HEK293 (cell line): ENCODE data around the gene MYRFL.
A peak's percentile ranks its signal among the peaks of the same experiment; 100 is the strongest.

Source experiments
- CTCF ChIA-PET: fragments of 350-600 bp; formaldehyde crosslinking; extraction: SDS; loops from one replicate; lab custom pipeline; 2021; ENCODE audit warnings: antibody characterized with exemption; lab: Yijun Ruan, JAX
- POLR2A ChIA-PET: fragments of 300-600 bp; formaldehyde crosslinking; extraction: SDS; loops from one replicate; lab custom pipeline; 2020; ENCODE audit warnings: antibody characterized with exemption, inconsistent platforms; lab: Yijun Ruan, JAX
- H3K27ac ChIP-seq: fragments of 200-500 bp; sonication (Bioruptor generic); 2 replicates; pipeline ENCODE4 v1.5.1; 2014; ENCODE audit warnings: low read depth, low read length, control low read depth, inconsistent platforms; ENCODE audit errors: extremely low read depth
- H3K36me3 ChIP-seq, 2 experiments: fragments of 200-500 bp in 1 of 2; sonication (Bioruptor generic) in 1 of 2; 1 replicate in 1 of 2; 2 replicates in 1 of 2; pipeline ENCODE4 v1.5.1; 2014 to 2017; ENCODE audit warnings: inconsistent platforms in 2 of 2, low read length in 2 of 2; ENCODE audit not compliant: control insufficient read depth in 2 of 2, insufficient read depth in 1 of 2
- H3K4me1 ChIP-seq: fragments of 200-500 bp; sonication (Bioruptor generic); 2 replicates; pipeline ENCODE4 v1.5.1; 2014; ENCODE audit warnings: mild to moderate bottlenecking, low read length, inconsistent platforms; ENCODE audit not compliant: control insufficient read depth, insufficient read depth
- H3K4me3 ChIP-seq: 2 replicates; pipeline ENCODE4 v1.5.1; 2011; ENCODE audit warnings: low read depth, mild to moderate bottlenecking, control low read depth, low read length, moderate library complexity
- H3K9me3 ChIP-seq: fragments of 200-500 bp; sonication (Bioruptor generic); 2 replicates; pipeline ENCODE4 v1.5.1; 2014; ENCODE audit warnings: low read depth, low read length, inconsistent platforms; ENCODE audit not compliant: control insufficient read depth, insufficient read depth
- GLIS1 ChIP-seq: fragments of 450-650 bp; formaldehyde crosslinking; IDR thresholded peaks from 2 replicates; pipeline ENCODE4 v1.5.1; 2016; ENCODE audit warnings: missing biosample characterization, missing genetic modification characterization
- HOXD13 ChIP-seq: sonication (generic); formaldehyde crosslinking; IDR thresholded peaks from 2 replicates; pipeline ENCODE4 v1.8.0; 2022; ENCODE audit warnings: missing genetic modification reagents, borderline replicate concordance
- SCRT2 ChIP-seq: fragments of 450-650 bp; formaldehyde crosslinking; IDR thresholded peaks from 2 replicates; pipeline ENCODE4 v1.5.1; 2016; ENCODE audit warnings: missing biosample characterization, missing genetic modification characterization
- SP7 ChIP-seq: fragments of 450-650 bp; formaldehyde crosslinking; IDR thresholded peaks from 2 replicates; pipeline ENCODE4 v1.5.1; 2016; ENCODE audit warnings: missing biosample characterization, missing genetic modification characterization
- ZBTB17 ChIP-seq: fragments of 450-650 bp; formaldehyde crosslinking; IDR thresholded peaks from 2 replicates; pipeline ENCODE4 v1.5.1; 2016; ENCODE audit warnings: missing biosample characterization, missing genetic modification characterization
- ZBTB21 ChIP-seq: fragments of 450-650 bp; formaldehyde crosslinking; IDR thresholded peaks from 2 replicates; pipeline ENCODE4 v1.5.1; 2017; ENCODE audit warnings: missing biosample characterization, missing genetic modification characterization
- ZFHX2 ChIP-seq: fragments of 450-650 bp; formaldehyde crosslinking; conservative IDR thresholded peaks from 2 replicates; pipeline ENCODE4 v1.5.1; 2016; ENCODE audit warnings: missing biosample characterization, missing genetic modification characterization
- ZIC2 ChIP-seq: fragments of 450-650 bp; formaldehyde crosslinking; IDR thresholded peaks from 2 replicates; pipeline ENCODE4 v1.5.1; 2016; ENCODE audit warnings: missing biosample characterization, missing genetic modification characterization
- ZNF10 ChIP-seq: fragments of 450-650 bp; formaldehyde crosslinking; IDR thresholded peaks from 2 replicates; pipeline ENCODE4 v1.5.1; 2017; ENCODE audit warnings: missing biosample characterization, missing genetic modification characterization
- ZNF157 ChIP-seq: fragments of 450-650 bp; formaldehyde crosslinking; IDR thresholded peaks from 2 replicates; pipeline ENCODE4 v1.5.1; 2016; ENCODE audit warnings: missing biosample characterization, missing genetic modification characterization
- ZNF23 ChIP-seq: fragments of 450-650 bp; formaldehyde crosslinking; IDR thresholded peaks from 2 replicates; pipeline ENCODE4 v1.5.1; 2016; ENCODE audit warnings: missing biosample characterization, missing genetic modification characterization, borderline replicate concordance
- ZNF24 ChIP-seq: fragments of 450-650 bp; formaldehyde crosslinking; IDR thresholded peaks from 2 replicates; pipeline ENCODE4 v1.5.1; 2016; ENCODE audit warnings: missing biosample characterization, missing genetic modification characterization
- ZNF274 ChIP-seq, 2 experiments: fragments of 200-500 bp in 1 of 2; fragments of 450-650 bp in 1 of 2; sonication (Bioruptor generic) in 1 of 2; formaldehyde crosslinking in 1 of 2; IDR thresholded peaks; 2 replicates each; pipeline versions ENCODE4 v1.5.1 to v1.6.1; 2014 to 2016; ENCODE audit warnings: borderline replicate concordance in 1 of 2, inconsistent platforms in 1 of 2, low read length in 1 of 2, missing biosample characterization in 1 of 2, missing genetic modification characterization in 1 of 2
- ZNF37A ChIP-seq: fragments of 450-650 bp; IDR thresholded peaks from 2 replicates; pipeline ENCODE4 v1.5.1; 2018; ENCODE audit warnings: missing biosample characterization, missing genetic modification characterization
- ZNF394 ChIP-seq: fragments of 450-650 bp; formaldehyde crosslinking; IDR thresholded peaks from 2 replicates; pipeline ENCODE4 v1.5.1; 2016; ENCODE audit warnings: missing biosample characterization, missing genetic modification characterization, mild to moderate bottlenecking, moderate library complexity, borderline replicate concordance
- ZNF423 ChIP-seq: fragments of 450-650 bp; formaldehyde crosslinking; IDR thresholded peaks from 2 replicates; pipeline ENCODE4 v1.5.1; 2016; ENCODE audit warnings: missing biosample characterization, missing genetic modification characterization
- ZNF433 ChIP-seq: fragments of 450-650 bp; formaldehyde crosslinking; IDR thresholded peaks from 2 replicates; pipeline ENCODE4 v1.5.1; 2016; ENCODE audit warnings: missing biosample characterization, missing genetic modification characterization, low read depth
- ZNF48 ChIP-seq: fragments of 450-650 bp; formaldehyde crosslinking; IDR thresholded peaks from 2 replicates; pipeline ENCODE4 v1.5.1; 2016; ENCODE audit warnings: missing biosample characterization, missing genetic modification characterization
- ZNF558 ChIP-seq: fragments of 450-650 bp; formaldehyde crosslinking; IDR thresholded peaks from 2 replicates; pipeline ENCODE4 v1.5.1; 2016; ENCODE audit warnings: missing biosample characterization, missing genetic modification characterization
- ZNF571 ChIP-seq: fragments of 450-650 bp; formaldehyde crosslinking; IDR thresholded peaks from 2 replicates; pipeline ENCODE4 v1.5.0; 2017; ENCODE audit warnings: missing biosample characterization, missing genetic modification characterization
- ZNF585B ChIP-seq: fragments of 450-650 bp; formaldehyde crosslinking; IDR thresholded peaks from 2 replicates; pipeline ENCODE4 v1.5.1; 2016; ENCODE audit warnings: missing biosample characterization, missing genetic modification characterization
- ZNF600 ChIP-seq: fragments of 450-650 bp; formaldehyde crosslinking; IDR thresholded peaks from 2 replicates; pipeline ENCODE4 v1.5.1; 2016; ENCODE audit warnings: missing biosample characterization, missing genetic modification characterization
- ZNF610 ChIP-seq: fragments of 450-650 bp; formaldehyde crosslinking; IDR thresholded peaks from 2 replicates; pipeline ENCODE4 v1.5.1; 2016; ENCODE audit warnings: missing biosample characterization, missing genetic modification characterization, borderline replicate concordance
- ZNF660 ChIP-seq: fragments of 450-650 bp; IDR thresholded peaks from 2 replicates; pipeline ENCODE4 v1.5.1; 2018; ENCODE audit warnings: missing biosample characterization, mild to moderate bottlenecking, missing genetic modification characterization
- ZNF747 ChIP-seq: fragments of 450-650 bp; formaldehyde crosslinking; IDR thresholded peaks from 2 replicates; pipeline ENCODE4 v1.5.1; 2016; ENCODE audit warnings: missing biosample characterization, missing genetic modification characterization
- TF ChIP-seq, protein P1 (sequence below): fragments of 450-650 bp; formaldehyde crosslinking; optimal IDR thresholded peaks from 2 replicates; pipeline ENCODE3; 2016; ENCODE audit warnings: missing biosample characterization, mild to moderate bottlenecking, missing genetic modification characterization
- TF ChIP-seq, protein P2 (sequence below): fragments of 450-650 bp; formaldehyde crosslinking; IDR thresholded peaks from 2 replicates; pipeline ENCODE4 v1.5.1; 2016; ENCODE audit warnings: missing biosample characterization, missing genetic modification characterization
- TF ChIP-seq, protein P3 (sequence below): fragments of 450-650 bp; formaldehyde crosslinking; conservative IDR thresholded peaks from 2 replicates; pipeline ENCODE4 v1.5.1; 2016; ENCODE audit warnings: low read depth, missing biosample characterization, missing genetic modification characterization

The MYRFL gene

DNA sequence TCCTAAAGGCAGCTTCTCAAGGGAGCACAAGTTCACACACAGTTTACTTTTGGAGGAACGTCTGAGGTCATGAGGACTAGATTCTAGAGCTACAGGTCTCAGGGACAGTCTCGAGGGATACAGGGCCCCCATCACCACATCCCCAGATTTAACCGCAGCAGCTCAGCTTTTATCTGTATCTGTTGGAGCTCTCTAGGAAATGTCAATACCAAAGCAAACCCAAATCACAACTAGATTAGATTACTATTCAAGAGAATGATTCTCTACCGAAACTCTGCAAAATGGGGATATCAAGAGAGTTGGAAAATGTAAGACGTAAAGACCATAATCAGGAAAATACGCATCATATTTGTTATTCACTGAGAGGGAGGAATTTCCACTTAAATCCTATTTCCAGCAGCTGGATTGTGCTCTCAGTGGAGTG, 4.0 kb upstream of the MYRFL start:
- TF ChIP-seq ZIC2 (tag by site-specific recombination) = no peak
- TF ChIP-seq ZNF747 (tag by site-specific recombination) = no peak
- no peak for TF ChIP-seq ZNF48 (tag by site-specific recombination)
- TF ChIP-seq ZNF157 (tag by site-specific recombination) = no peak
- TF ChIP-seq ZNF37A (tag by site-specific recombination) = no peak
- TF ChIP-seq, protein P1, sequence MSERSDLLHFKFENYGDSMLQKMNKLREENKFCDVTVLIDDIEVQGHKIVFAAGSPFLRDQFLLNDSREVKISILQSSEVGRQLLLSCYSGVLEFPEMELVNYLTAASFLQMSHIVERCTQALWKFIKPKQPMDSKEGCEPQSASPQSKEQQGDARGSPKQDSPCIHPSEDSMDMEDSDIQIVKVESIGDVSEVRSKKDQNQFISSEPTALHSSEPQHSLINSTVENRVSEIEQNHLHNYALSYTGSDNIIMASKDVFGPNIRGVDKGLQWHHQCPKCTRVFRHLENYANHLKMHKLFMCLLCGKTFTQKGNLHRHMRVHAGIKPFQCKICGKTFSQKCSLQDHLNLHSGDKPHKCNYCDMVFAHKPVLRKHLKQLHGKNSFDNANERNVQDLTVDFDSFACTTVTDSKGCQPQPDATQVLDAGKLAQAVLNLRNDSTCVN = no peak
- no peak for TF ChIP-seq SCRT2 (tag by site-specific recombination)
- no peak for TF ChIP-seq ZNF394 (tag by site-specific recombination)
- TF ChIP-seq, protein P2, sequence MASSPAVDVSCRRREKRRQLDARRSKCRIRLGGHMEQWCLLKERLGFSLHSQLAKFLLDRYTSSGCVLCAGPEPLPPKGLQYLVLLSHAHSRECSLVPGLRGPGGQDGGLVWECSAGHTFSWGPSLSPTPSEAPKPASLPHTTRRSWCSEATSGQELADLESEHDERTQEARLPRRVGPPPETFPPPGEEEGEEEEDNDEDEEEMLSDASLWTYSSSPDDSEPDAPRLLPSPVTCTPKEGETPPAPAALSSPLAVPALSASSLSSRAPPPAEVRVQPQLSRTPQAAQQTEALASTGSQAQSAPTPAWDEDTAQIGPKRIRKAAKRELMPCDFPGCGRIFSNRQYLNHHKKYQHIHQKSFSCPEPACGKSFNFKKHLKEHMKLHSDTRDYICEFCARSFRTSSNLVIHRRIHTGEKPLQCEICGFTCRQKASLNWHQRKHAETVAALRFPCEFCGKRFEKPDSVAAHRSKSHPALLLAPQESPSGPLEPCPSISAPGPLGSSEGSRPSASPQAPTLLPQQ (tag by site-specific recombination) = no peak
- no peak for TF ChIP-seq ZNF433 (tag by site-specific recombination)
- TF ChIP-seq HOXD13 = no peak
- TF ChIP-seq ZNF274 (IDR thresholded peaks at IDR 0.05; ENCODE audit: low read length) = no peak
- TF ChIP-seq ZNF274 (tag by site-specific recombination; IDR thresholded peaks at IDR 0.05; ENCODE audit: borderline replicate concordance) = no peak
- no peak for TF ChIP-seq ZNF571
- no peak for TF ChIP-seq ZNF423 (tag by site-specific recombination)
- no peak for TF ChIP-seq ZNF558 (tag by site-specific recombination)
- Histone ChIP-seq H3K4me3 (no peak overlapping the region), H3K4me1 (peaks cover 8% of the 10 kb centered on the region), H3K9me3 (no peaks in the 10 kb centered on the region), H3K36me3 (peaks cover 3 to 5% of the 10 kb centered on the region in 2 experiments; a peak in 2 of 3 replicates), H3K27ac (no peak overlapping the region)
- ChIA-PET POLR2A (interaction anchor here (0.6 kb wide), 1 partner anchor 30 kb away, joined by 3 read pairs; no protein-coding TSS in a partner anchor), CTCF (no interaction called here)

DNA sequence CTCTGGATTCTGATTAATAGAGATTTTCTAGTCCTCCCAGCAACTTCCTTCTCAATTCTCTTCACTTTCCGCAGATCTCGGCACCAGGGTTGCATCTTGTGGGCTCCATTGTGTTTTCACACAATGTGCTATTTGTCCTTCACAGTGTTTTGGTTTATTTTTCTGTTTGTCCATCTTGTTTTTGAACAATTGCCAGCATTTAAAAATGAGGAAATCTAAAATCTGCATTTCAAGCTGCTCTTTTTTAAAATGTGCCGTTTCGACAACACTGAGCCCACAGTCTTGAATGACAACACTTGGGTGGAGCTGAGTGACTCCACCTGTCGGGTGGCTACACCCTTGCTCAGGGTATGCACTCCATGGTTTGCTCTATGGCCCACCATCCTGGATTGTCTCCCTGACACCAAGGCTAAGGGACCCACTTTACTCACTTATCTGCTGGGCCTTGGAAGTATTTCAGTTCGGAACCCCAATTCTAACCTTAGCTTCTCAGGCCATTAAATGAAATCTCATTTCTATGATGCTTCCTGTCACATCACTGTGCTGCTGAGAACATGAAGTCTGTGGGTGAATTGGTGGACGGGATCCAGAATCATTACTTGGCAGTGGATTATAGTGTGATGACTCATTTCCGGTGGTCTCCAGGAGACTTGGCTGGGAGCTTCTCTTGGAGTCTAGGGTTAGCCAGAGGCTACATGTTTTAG, 3.4 kb upstream of the MYRFL start:
- peak overlapping the region; percentile 6 for H3K4me3 ChIP-seq
- no peak overlapping the region for H3K27ac ChIP-seq
- POLR2A ChIA-PET = no interaction called here
- peaks cover 2 to 5% of the 10 kb centered on the region in 2 experiments; a peak in 2 of 3 replicates for H3K36me3 ChIP-seq
- CTCF ChIA-PET = no interaction called here
- peaks cover 8% of the 10 kb centered on the region for H3K4me1 ChIP-seq
- H3K9me3 ChIP-seq = no peaks in the 10 kb centered on the region
- TF ChIP-seq ZNF10 (tag by site-specific recombination) (0 out of 2 replicates have a peak, but pooled peaks have one; percentile 40), ZFHX2 (tag by site-specific recombination) (peak; percentile 42; the same call in 1 of the 2 replicates), ZNF23 (tag by site-specific recombination) (no peak), ZNF585B (tag by site-specific recombination) (no peak), ZBTB21 (tag by site-specific recombination) (peak; percentile 43; the same call in 1 of the 2 replicates), ZNF660 (tag by site-specific recombination) (peak; percentile 35; the same call in 1 of the 2 replicates), SP7 (tag by site-specific recombination) (no peak), ZBTB17 (tag by site-specific recombination) (peak; percentile 26; the same call in 1 of the 2 replicates), ZNF600 (tag by site-specific recombination) (0 out of 2 replicates have a peak, but pooled peaks have one; percentile 27), GLIS1 (tag by site-specific recombination) (peak; percentile 58), ZNF24 (tag by site-specific recombination) (0 out of 2 replicates have a peak, but pooled peaks have one; percentile 34), ZNF610 (tag by site-specific recombination) (no peak), SCRT2 (tag by site-specific recombination) (0 out of 2 replicates have a peak, but pooled peaks have one; percentile 38)
- TF ChIP-seq, protein P3, sequence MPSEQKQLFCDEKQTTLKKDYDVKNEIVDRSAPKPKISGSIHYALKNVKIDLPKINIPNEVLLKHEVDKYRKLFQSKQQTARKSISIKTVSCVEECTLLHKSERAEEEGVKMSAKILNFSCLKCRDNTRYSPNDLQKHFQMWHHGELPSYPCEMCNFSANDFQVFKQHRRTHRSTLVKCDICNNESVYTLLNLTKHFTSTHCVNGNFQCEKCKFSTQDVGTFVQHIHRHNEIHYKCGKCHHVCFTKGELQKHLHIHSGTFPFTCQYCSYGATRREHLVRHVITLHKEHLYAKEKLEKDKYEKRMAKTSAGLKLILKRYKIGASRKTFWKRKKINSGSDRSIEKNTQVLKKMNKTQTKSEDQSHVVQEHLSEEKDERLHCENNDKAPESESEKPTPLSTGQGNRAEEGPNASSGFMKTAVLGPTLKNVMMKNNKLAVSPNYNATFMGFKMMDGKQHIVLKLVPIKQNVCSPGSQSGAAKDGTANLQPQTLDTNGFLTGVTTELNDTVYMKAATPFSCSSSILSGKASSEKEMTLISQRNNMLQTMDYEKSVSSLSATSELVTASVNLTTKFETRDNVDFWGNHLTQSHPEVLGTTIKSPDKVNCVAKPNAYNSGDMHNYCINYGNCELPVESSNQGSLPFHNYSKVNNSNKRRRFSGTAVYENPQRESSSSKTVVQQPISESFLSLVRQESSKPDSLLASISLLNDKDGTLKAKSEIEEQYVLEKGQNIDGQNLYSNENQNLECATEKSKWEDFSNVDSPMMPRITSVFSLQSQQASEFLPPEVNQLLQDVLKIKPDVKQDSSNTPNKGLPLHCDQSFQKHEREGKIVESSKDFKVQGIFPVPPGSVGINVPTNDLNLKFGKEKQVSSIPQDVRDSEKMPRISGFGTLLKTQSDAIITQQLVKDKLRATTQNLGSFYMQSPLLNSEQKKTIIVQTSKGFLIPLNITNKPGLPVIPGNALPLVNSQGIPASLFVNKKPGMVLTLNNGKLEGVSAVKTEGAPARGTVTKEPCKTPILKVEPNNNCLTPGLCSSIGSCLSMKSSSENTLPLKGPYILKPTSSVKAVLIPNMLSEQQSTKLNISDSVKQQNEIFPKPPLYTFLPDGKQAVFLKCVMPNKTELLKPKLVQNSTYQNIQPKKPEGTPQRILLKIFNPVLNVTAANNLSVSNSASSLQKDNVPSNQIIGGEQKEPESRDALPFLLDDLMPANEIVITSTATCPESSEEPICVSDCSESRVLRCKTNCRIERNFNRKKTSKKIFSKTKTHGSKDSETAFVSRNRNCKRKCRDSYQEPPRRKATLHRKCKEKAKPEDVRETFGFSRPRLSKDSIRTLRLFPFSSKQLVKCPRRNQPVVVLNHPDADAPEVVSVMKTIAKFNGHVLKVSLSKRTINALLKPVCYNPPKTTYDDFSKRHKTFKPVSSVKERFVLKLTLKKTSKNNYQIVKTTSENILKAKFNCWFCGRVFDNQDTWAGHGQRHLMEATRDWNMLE (tag by site-specific recombination) = peak; percentile 50; the same call in 1 of the 2 replicates
